ENCODE measurements around the gene PSMB9.

PSMB9 gene

DNA sequence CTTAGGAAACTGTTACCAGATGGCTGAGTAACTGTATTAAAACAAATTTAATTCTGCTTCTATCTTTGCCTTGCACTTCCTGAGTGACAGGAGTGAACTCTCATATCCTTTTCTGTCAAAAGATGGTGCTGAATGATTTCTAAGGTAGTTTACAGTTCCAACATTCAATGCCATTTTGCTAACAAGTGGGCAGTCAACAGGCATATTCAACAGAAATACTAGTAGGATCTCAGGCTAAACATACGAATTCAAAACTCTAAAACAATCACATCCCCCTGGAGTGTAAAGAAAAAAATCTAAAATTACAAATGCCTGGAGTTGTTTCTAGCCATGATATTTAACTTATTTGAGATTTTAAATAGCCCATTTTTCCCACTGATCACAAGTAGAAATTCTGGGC lies 6.7 kb downstream of the PSMB9 start:
- no CpG with 5 or more reads among the region's 1 CpG for WGBS
- H3K4ac ChIP-seq (ENCODE audit: low read depth in 1 of 2, low read length in 2 of 2), result no peak overlapping the region
- no peak overlapping the region for H3K4me3 ChIP-seq (ENCODE audit: insufficient read depth in 1 of 2, low read depth in 1 of 2, low read length in 2 of 2)

DNA sequence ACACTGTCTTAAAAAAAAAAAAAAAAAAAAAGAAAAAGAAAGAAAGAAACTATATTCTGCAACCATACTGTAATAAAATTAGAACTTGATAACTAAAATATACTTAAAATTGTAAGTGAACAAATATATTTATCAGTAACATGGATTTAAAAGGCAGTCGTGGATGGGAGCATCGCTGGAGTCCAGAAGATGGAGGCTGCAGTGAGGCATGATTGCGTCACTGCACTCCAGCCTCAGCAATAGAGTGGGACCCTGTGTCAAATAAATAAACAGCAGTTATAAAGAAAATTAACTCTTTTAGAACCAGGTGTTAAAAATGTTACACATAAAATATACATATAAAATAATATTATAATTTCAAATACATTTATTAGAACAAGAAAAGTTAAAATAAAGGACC lies 8.7 kb downstream of the PSMB9 start:
- no peak overlapping the region for H2AK5ac ChIP-seq (ENCODE audit: low read length, severe bottlenecking)
- no peak overlapping the region for H3K4ac ChIP-seq (ENCODE audit: low read depth in 1 of 2, low read length in 2 of 2)
- no peaks in the 10 kb centered on the region for H3K79me1 ChIP-seq (replicated peaks; ENCODE audit: low read length, poor library complexity, severe bottlenecking)
- H3K9me3 ChIP-seq (ENCODE audit: control insufficient read depth, low read length), result no peaks in the 10 kb centered on the region
- no peak overlapping the region for H4K91ac ChIP-seq (ENCODE audit: low read length)
- H2BK120ac ChIP-seq (ENCODE audit: low read depth, low read length), result no peak overlapping the region
- no peak overlapping the region for H3K4me2 ChIP-seq (ENCODE audit: low read length, poor library complexity, severe bottlenecking)
- no peak overlapping the region for H4K8ac ChIP-seq (ENCODE audit: low read length)
- H3K27me3 ChIP-seq (ENCODE audit: control insufficient read depth in 1 of 2, insufficient read depth in 1 of 2, low read length in 2 of 2), result peaks cover 0 to 14% of the 10 kb centered on the region in 2 experiments
- no peak overlapping the region for H2AFZ ChIP-seq (ENCODE audit: low read depth, low read length)
- peaks cover 0 to 30% of the 10 kb centered on the region in 2 experiments for H3K36me3 ChIP-seq (ENCODE audit: control insufficient read depth in 1 of 2, insufficient read depth in 2 of 2, low read depth in 1 of 2, low read length in 2 of 2)
- H3K4me3 ChIP-seq (ENCODE audit: insufficient read depth in 1 of 2, low read depth in 1 of 2, low read length in 2 of 2), result no peak overlapping the region
- no peak overlapping the region for H3K23ac ChIP-seq (ENCODE audit: low read length in 2 of 2)
- no peak overlapping the region for H3K14ac ChIP-seq (ENCODE audit: low read length in 2 of 2)
- H3K4me1 ChIP-seq (ENCODE audit: control insufficient read depth, insufficient read depth, low read depth, low read length), result no peaks in the 10 kb centered on the region
- H2BK15ac ChIP-seq (ENCODE audit: low read depth, poor library complexity, severe bottlenecking), result no peak overlapping the region
- H3K9ac ChIP-seq (ENCODE audit: low read length), result no peak overlapping the region
- WGBS, result 78% methylated on average over 3 of the region's 3 CpGs
- H3K27ac ChIP-seq (ENCODE audit: low read length, poor library complexity, severe bottlenecking), result no peak overlapping the region
- no peak overlapping the region for H3K18ac ChIP-seq (ENCODE audit: low read depth in 1 of 2, low read length in 2 of 2)
- H2BK12ac ChIP-seq (ENCODE audit: low read length in 2 of 2), result no peak overlapping the region
- H2BK5ac ChIP-seq (ENCODE audit: low read depth, low read length, poor library complexity, severe bottlenecking), result no peak overlapping the region
- no peak for DNase-seq

More for the DNA sequence above, 6.7 kb downstream of the PSMB9 start:
- Histone ChIP-seq H2BK5ac (ENCODE audit: low read depth, low read length, poor library complexity, severe bottlenecking) (no peak overlapping the region), H3K36me3 (ENCODE audit: control insufficient read depth in 1 of 2, insufficient read depth in 2 of 2, low read depth in 1 of 2, low read length in 2 of 2) (peaks cover 0 to 36% of the 10 kb centered on the region in 2 experiments), H2BK15ac (ENCODE audit: low read depth, poor library complexity, severe bottlenecking) (no peak overlapping the region), H2BK120ac (ENCODE audit: low read depth, low read length) (no peak overlapping the region), H3K4me2 (ENCODE audit: low read length, poor library complexity, severe bottlenecking) (no peak overlapping the region), H4K91ac (ENCODE audit: low read length) (no peak overlapping the region), H3K27ac (ENCODE audit: low read length, poor library complexity, severe bottlenecking) (no peak overlapping the region), H2AFZ (ENCODE audit: low read depth, low read length) (no peak overlapping the region), H3K18ac (ENCODE audit: low read depth in 1 of 2, low read length in 2 of 2) (no peak overlapping the region), H3K9me3 (ENCODE audit: control insufficient read depth, low read length) (no peaks in the 10 kb centered on the region), H2AK5ac (ENCODE audit: low read length, severe bottlenecking) (no peak overlapping the region), H3K79me1 (replicated peaks; ENCODE audit: low read length, poor library complexity, severe bottlenecking) (peaks cover 2% of the 10 kb centered on the region), H4K8ac (ENCODE audit: low read length) (no peak overlapping the region), H3K27me3 (ENCODE audit: control insufficient read depth in 1 of 2, insufficient read depth in 1 of 2, low read length in 2 of 2) (peaks cover 0 to 2% of the 10 kb centered on the region in 2 experiments), H3K9ac (ENCODE audit: low read length) (no peak overlapping the region), H2BK12ac (ENCODE audit: low read length in 2 of 2) (no peak overlapping the region), H3K4me1 (ENCODE audit: control insufficient read depth, insufficient read depth, low read depth, low read length) (no peaks in the 10 kb centered on the region), H3K23ac (ENCODE audit: low read length in 2 of 2) (no peak overlapping the region), H3K14ac (ENCODE audit: low read length in 2 of 2) (no peak overlapping the region)
- no peak for DNase-seq

DNA sequence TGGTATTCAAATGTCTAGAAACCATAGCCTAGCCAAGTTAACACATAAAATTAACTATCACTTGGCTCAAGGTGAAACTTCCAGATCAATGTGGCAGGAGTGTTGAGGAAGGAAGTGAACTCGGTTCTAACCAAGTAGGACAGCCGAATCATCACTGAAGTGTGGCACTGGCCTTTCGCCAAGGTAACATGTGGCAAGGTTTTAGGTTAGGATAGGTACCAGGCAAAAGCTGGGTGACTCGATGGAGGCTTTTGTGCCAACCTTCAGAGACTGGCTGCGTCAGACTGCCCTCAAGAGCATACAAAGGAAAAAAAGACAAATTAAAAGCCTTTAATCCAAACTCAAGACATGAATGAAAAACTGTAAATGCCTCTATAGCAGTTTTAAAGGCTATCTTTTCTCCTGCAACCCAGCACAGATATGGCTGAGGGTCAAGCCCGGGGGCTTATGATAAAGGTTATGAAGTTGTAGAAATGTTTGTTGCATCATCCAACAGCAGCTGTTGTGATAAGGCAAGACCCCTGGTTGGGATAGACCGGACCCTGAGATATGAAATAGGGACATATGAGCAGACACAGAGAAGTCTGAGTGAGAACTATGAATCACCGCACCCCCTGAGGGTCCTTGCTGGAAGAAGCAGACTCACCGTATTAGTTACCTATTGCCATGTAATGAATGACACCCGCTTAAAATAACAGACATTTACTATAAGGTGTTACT lies 11.9 kb downstream of the PSMB9 start:
- Histone ChIP-seq H3K9ac (ENCODE audit: low read length) (no peak overlapping the region), H3K4ac (ENCODE audit: low read depth in 1 of 2, low read length in 2 of 2) (no peak overlapping the region), H3K18ac (ENCODE audit: low read depth in 1 of 2, low read length in 2 of 2) (no peak overlapping the region), H2BK15ac (ENCODE audit: low read depth, poor library complexity, severe bottlenecking) (no peak overlapping the region), H2AFZ (ENCODE audit: low read depth, low read length) (no peak overlapping the region), H3K4me2 (ENCODE audit: low read length, poor library complexity, severe bottlenecking) (no peak overlapping the region), H3K14ac (ENCODE audit: low read length in 2 of 2) (no peak overlapping the region), H3K9me3 (ENCODE audit: control insufficient read depth, low read length) (no peaks in the 10 kb centered on the region), H3K23ac (ENCODE audit: low read length in 2 of 2) (no peak overlapping the region), H4K91ac (ENCODE audit: low read length) (no peak overlapping the region), H2BK120ac (ENCODE audit: low read depth, low read length) (no peak overlapping the region), H3K4me3 (ENCODE audit: insufficient read depth in 1 of 2, low read depth in 1 of 2, low read length in 2 of 2) (no peak overlapping the region), H3K27me3 (ENCODE audit: control insufficient read depth in 1 of 2, insufficient read depth in 1 of 2, low read length in 2 of 2) (peaks cover 5 to 24% of the 10 kb centered on the region in 2 experiments), H4K8ac (ENCODE audit: low read length) (no peak overlapping the region), H2AK5ac (ENCODE audit: low read length, severe bottlenecking) (no peak overlapping the region), H3K79me1 (replicated peaks; ENCODE audit: low read length, poor library complexity, severe bottlenecking) (no peaks in the 10 kb centered on the region), H2BK5ac (ENCODE audit: low read depth, low read length, poor library complexity, severe bottlenecking) (no peak overlapping the region), H2BK12ac (ENCODE audit: low read length in 2 of 2) (no peak overlapping the region), H3K4me1 (ENCODE audit: control insufficient read depth, insufficient read depth, low read depth, low read length) (no peaks in the 10 kb centered on the region), H3K27ac (ENCODE audit: low read length, poor library complexity, severe bottlenecking) (no peak overlapping the region), H3K36me3 (ENCODE audit: control insufficient read depth in 1 of 2, insufficient read depth in 2 of 2, low read depth in 1 of 2, low read length in 2 of 2) (no peaks in the 10 kb centered on the region)
- WGBS, result 81% methylated on average over 9 of the region's 10 CpGs
- DNase-seq, result no peak

DNA sequence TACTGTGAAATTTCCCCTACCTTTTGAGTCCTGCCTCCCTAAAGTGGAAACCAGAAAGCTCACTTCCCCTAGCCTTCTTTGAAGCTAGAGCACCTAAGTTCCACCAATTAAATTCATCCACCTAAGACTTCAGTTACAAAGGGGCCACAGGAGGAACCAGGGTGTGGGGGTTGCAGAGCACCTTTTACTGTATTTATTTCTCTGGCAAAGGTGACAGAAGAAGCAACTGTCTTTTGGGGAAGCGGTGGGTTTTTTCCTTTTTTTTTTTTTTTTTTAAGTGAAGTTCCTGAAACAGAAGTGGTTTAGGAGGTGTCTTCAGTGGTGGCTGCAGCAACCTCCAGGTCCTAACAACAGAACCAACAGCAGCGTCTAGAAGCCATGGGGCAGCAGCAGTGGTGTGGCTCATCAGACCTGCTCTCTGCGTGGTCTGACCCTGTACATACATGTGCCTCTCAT lies 13.1 kb downstream of the PSMB9 start:
- H3K4me3 ChIP-seq (ENCODE audit: insufficient read depth in 1 of 2, low read depth in 1 of 2, low read length in 2 of 2), result no peak overlapping the region
- no peak overlapping the region for H4K91ac ChIP-seq (ENCODE audit: low read length)
- WGBS, result 86% methylated on average over 2 of the region's 3 CpGs
- no peak overlapping the region for H2BK5ac ChIP-seq (ENCODE audit: low read depth, low read length, poor library complexity, severe bottlenecking)
- H3K18ac ChIP-seq (ENCODE audit: low read depth in 1 of 2, low read length in 2 of 2), result no peak overlapping the region
- H3K4ac ChIP-seq (ENCODE audit: low read depth in 1 of 2, low read length in 2 of 2), result no peak overlapping the region
- H2AFZ ChIP-seq (ENCODE audit: low read depth, low read length), result no peak overlapping the region
- H3K9me3 ChIP-seq (ENCODE audit: control insufficient read depth, low read length), result no peaks in the 10 kb centered on the region
- no peak overlapping the region for H2BK120ac ChIP-seq (ENCODE audit: low read depth, low read length)
- H3K9ac ChIP-seq (ENCODE audit: low read length), result no peak overlapping the region
- no peak overlapping the region for H3K23ac ChIP-seq (ENCODE audit: low read length in 2 of 2)
- H3K4me1 ChIP-seq (ENCODE audit: control insufficient read depth, insufficient read depth, low read depth, low read length), result no peaks in the 10 kb centered on the region
- no peak overlapping the region for H2BK12ac ChIP-seq (ENCODE audit: low read length in 2 of 2)
- no peak overlapping the region for H2BK15ac ChIP-seq (ENCODE audit: low read depth, poor library complexity, severe bottlenecking)
- H3K4me2 ChIP-seq (ENCODE audit: low read length, poor library complexity, severe bottlenecking), result no peak overlapping the region
- no peaks in the 10 kb centered on the region for H3K36me3 ChIP-seq (ENCODE audit: control insufficient read depth in 1 of 2, insufficient read depth in 2 of 2, low read depth in 1 of 2, low read length in 2 of 2)
- H2AK5ac ChIP-seq (ENCODE audit: low read length, severe bottlenecking), result no peak overlapping the region
- H4K8ac ChIP-seq (ENCODE audit: low read length), result no peak overlapping the region
- H3K27ac ChIP-seq (ENCODE audit: low read length, poor library complexity, severe bottlenecking), result no peak overlapping the region
- H3K27me3 ChIP-seq (ENCODE audit: control insufficient read depth in 1 of 2, insufficient read depth in 1 of 2, low read length in 2 of 2), result peaks cover 5 to 24% of the 10 kb centered on the region in 2 experiments
- no peak overlapping the region for H3K14ac ChIP-seq (ENCODE audit: low read length in 2 of 2)
- H3K79me1 ChIP-seq (replicated peaks; ENCODE audit: low read length, poor library complexity, severe bottlenecking), result no peaks in the 10 kb centered on the region
- DNase-seq, result no peak
